ENCODE measurements around the gene KATNB1.

- TF ChIP-seq CTCF (IDR thresholded peaks at IDR 0.05; ENCODE audit: low read length) (no peak), EZH2 (optimal IDR thresholded peaks at IDR 0.05; ENCODE audit: low read depth, low read length) (no peak), EZH2phosphoT487 (IDR thresholded peaks at IDR 0.05; ENCODE audit: low read length) (no peak)
These were observed 39.3 kb upstream of the KATNB1 start for GRCh38 chr16:57696240-57696639.

Data from MM.1S (cell line).